NCI-H1105 treated with DMSO at 0.1 percent for 48 hours (cell line): ENCODE measurements around the gene HOXC5.
A peak's percentile ranks its signal among the peaks of the same experiment; 100 is the strongest.

Experiments used
- DNase-seq: peaks from one replicate; lab custom pipeline; 2025; lab: John Stamatoyannopoulos, UW

HOXC5 gene

DNA sequence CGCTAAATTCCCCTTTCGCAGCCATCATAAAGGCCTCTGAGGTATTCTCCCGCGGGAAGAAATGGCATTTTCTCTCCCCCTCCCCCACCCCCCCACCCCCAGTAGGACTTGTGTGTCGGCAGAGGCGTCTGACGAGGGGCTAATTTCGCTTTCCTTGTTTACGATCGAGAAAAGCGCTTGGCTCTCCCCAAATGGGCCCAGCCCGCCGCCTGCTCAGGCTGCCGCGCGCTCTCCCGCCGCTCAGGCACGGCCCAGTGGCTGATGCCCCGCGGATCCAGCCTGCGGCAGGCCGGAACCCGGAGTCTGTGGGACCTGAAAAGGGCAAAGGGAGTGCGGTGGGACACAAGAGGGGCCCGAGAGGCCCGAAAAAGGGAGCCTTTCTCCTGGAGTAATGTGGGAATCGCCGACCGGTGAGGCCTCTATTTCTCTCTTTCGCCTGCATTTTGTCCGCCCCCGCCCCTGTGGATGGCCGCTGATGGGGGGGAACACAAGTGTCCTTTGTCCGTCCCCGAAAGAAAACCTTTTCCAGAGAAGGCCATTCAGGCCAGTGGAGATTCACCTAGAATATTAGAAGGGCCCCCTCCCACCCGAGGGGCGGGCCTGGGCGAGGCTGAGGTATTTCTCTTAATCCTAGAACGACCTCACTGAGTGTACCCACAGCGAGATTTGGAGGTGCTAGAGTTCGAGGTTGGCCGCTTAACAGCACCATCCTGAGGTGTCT, 13.6 kb upstream of the HOXC5 start:
- DNase-seq = peak; percentile 27

DNA sequence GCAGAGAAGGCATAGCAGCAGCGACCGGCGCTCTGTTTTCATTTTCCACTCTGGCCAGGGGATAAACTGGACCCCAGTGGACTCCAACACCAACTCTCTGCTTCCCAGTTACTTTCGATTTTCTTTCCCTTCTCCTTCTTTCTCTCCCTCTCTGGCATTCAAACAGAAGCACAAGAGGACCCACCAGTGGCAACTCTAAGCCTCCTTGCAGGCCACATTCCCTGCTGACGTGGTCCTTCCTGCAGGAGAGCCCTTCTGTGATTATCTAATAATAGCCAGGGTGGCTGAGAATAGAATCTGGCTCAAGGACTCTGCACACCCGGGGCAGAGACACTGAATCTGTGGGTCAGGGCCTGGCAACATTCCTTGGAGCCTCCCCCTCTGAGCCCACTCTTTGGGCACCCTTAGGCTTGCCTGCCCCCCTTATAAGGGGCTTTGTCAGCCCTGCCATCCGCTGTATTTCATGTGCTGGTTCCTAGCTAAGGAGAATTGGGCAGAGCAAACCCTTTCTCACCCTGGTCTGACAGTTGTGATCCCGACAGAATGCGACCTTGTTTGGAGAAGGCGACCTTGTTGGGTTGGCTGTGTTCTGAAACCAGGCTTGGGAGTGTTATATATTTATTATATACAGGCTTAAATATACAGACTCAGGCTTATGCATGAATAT, 12.8 kb upstream of the HOXC5 start:
- DNase-seq = no peak

GRCh38 chr12:54020591-54021405, 12.1 kb upstream of the HOXC5 start:
- no peak for DNase-seq

DNA sequence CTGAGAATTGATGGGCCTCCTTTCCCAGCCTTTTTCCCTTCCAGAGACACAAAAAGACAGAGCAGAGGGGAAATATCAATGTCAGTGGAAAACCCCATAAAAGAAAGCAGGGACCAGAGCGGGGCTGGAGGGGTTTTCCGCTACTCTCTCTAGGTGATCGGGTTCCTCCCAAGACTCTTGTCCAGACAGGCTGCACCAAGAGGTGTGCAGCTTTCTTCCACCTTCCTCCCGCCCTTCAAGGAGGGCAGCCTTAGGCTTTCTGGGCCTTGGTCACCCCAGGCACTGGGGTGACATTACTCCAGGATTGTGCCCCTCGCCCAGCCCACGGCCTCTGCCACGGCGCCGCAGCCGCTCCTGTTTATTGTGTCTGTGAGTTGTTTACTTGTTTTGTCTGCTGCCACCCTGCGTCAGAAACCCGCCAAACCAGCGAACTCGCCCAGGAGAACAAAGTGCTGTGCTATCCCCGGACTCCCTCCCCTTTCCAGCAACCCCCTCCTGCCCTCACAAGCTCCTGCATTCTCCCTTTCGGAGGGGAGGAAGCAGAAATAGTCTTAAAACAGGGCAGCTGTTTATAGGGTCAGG, 11.3 kb upstream of the HOXC5 start:
- no peak for DNase-seq

GRCh38 chr12:54022960-54023884, 9.6 kb upstream of the HOXC5 start:
- DNase-seq = no peak

DNA sequence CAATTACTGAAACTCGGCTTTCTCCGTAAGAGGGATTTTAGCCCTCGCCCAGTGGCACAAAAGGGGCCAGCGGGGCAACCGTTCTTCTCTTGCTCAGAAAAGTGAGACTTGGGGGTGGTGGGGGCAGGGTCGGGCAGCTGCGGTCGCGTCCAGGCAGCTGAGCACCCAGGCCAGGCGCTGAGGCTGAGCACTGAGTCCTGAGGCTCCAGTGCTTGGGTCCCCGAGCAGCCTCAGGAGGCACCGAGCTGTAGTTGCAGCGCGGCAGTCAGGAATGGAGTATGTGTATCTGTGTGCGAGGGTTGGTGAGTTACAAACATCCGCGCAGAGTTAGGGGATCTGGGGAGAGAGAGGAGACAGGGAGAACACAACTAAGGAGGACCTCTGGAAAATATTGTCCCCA, 8.7 kb upstream of the HOXC5 start:
- DNase-seq = no peak

- no peak for DNase-seq
These were observed 8.1 kb upstream of the HOXC5 start for GRCh38 chr12:54024581-54025305.

DNA sequence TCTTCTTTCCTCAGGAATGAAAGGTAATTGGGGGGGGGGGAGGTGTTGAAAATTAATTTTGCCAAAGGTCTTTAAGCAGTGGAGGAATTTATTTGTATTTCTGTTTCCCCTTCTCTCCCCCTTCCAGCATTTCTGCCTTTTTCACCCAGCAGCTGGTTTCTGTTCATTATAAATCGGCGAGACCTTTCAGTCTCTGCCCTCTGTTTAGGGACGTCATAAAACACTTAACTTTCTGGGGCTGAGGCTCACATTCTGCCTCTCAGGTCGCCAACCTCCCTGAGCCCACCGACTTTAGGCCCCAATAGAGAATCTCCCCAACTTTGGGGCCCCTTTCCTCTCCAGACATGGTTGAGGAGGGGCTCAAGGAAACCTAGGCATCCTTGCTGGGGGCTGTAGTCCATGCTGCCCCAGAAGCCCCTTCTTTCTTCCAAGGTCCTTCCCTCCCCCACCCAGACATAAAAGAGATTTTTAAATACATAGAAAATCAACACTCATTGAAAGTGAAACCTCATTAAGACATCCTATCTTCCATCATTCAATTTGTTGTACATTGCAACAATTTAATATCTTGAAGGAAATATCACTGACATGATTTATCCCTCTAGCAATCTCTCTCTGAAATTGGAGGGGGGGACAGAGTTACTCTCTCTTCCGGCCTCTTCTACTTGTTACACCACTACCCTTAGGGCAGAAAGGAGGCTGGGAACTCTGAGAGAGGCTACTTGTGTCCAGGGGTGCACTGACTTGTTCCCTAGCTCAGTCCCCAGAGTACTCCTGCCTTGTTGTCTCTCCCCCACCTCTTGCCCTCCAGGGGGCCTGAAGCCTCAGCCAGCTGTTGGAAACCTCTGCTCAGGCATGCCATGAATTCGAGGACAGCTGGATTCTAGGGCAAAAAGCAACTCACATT, 7.1 kb upstream of the HOXC5 start:
- DNase-seq = no peak

GRCh38 chr12:54026640-54027441, 6.0 kb upstream of the HOXC5 start:
- no peak for DNase-seq

DNA sequence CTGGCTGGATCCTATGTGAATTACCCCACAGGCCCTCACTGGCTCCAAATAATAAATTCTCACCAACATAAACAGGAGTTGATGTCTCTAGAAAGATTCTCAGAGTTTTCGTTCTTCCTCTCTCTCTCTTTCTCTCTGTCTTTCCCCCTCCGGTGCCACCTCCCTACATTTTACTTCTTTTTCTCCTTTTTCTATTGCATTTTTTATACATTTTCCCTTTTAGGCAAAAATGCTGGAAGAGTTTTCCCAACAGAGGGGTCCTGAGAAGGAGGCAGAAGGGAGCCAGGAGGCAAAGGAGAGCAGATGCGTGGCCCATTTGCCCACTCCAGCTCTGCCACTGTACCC, 5.4 kb upstream of the HOXC5 start:
- DNase-seq = no peak

DNA sequence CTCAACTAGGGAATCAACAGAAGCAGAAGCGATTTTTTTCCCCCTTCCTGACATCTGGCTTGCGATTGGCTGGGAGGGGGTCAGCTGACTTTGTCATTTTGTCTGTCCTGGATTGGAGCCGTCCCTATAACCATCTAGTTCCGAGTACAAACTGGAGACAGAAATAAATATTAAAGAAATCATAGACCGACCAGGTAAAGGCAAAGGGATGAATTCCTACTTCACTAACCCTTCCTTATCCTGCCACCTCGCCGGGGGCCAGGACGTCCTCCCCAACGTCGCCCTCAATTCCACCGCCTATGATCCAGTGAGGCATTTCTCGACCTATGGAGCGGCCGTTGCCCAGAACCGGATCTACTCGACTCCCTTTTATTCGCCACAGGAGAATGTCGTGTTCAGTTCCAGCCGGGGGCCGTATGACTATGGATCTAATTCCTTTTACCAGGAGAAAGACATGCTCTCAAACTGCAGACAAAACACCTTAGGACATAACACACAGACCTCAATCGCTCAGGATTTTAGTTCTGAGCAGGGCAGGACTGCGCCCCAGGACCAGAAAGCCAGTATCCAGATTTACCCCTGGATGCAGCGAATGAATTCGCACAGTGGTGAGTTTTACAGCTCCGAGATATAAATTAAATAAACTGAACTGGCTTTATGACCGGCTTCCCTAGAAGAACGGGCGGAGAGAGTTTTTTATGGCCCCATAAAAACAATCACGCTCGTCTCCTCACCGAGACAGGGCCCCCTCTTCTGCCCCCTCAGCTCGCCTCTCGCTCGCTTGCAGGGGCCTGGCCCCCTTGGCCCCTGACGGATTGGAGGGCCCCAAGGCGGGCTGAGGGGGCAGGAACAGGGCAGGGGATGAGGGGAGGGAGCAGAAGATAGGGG, 4.3 kb upstream of the HOXC5 start, which contains the start of gene HOXC6:
Gene HOXC6 (plus strand): TSS at position 127 of the 888 bp plus-strand sequence. CDS start 82 bp downstream, at position 209.
- no peak for DNase-seq

DNA sequence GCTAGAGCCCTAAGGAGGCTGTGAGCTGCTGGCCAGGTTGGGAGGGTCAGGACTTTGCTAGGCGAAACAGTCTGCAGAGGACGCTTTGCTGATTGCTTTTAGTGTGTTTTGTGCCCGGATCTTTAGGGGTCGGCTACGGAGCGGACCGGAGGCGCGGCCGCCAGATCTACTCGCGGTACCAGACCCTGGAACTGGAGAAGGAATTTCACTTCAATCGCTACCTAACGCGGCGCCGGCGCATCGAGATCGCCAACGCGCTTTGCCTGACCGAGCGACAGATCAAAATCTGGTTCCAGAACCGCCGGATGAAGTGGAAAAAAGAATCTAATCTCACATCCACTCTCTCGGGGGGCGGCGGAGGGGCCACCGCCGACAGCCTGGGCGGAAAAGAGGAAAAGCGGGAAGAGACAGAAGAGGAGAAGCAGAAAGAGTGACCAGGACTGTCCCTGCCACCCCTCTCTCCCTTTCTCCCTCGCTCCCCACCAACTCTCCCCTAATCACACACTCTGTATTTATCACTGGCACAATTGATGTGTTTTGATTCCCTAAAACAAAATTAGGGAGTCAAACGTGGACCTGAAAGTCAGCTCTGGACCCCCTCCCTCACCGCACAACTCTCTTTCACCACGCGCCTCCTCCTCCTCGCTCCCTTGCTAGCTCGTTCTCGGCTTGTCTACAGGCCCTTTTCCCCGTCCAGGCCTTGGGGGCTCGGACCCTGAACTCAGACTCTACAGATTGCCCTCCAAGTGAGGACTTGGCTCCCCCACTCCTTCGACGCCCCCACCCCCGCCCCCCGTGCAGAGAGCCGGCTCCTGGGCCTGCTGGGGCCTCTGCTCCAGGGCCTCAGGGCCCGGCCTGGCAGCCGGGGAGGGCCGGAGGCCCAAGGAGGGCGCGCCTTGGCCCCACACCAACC, 3.1 kb upstream of the HOXC5 start:
- no peak for DNase-seq

- no peak for DNase-seq
These were observed 2.4 kb upstream of the HOXC5 start for GRCh38 chr12:54030442-54030801.

DNA sequence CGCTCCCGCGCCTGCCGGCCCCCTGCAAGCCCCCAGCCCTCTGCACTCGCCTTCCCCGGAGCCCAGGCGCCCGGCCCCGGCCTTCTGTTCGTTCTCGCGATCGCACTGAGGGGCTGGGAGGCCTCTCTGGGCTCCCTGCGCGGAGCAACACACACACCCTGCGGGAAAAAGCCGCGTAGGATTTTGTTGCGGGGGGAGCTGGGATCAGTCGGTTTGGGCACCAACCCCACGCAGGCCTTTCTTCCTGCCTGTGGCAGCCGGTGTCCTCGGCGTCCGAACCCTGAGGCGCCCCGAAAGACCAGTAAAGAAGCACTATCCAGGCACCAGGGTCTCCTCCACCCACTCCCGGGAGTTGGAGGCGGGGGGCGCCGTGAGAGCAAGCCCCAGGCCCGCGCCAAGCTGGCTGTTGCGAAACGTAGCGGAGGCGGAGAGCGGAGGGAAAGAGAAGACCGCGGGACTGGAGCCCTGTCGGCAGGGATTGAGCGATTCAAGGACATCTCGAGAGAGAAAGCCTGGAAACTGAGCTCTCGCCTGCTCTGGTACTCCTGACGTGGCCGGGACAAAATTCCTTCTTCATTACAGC, 1.9 kb upstream of the HOXC5 start:
- no peak for DNase-seq

GRCh38 chr12:54031480-54031879, 1.4 kb upstream of the HOXC5 start:
- DNase-seq = no peak

DNA sequence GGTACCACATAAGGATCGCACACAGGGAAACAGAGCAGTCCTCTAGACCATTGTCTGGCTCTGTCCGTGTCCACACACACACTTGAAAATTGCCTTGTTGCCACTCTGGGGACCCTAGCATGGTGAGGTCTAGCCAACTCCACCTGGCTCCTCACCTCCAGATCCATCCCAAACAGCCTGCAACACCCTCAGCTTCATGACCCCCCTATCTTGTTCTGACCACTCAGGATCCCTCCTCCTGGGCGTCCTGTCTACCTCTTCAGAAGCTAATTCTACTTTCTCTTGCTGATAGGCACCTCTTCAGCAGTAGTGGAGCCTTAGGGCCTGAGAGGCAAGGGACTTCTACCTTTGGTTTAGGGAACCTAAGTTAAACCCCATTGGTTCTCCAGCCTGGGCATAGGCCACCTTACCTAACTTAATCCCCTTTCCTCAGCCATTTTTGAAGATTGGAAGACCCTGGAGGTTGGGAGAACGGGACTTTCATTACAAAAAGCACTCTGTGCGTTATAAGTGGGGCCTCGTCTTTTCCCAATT, 697 bp upstream of the HOXC5 start:
- no peak for DNase-seq
